ENCODE measurements around the gene LRCH1.

Gene LRCH1

GRCh38 chr13:46773541-46773940, 220.6 kb downstream of the LRCH1 start:
- Histone ChIP-seq H3K9ac (ENCODE audit: low read depth, low read length, poor library complexity) (no peak overlapping the region), H3K27ac (replicated peaks; ENCODE audit: low read length) (no peak overlapping the region), H3K4me1 (ENCODE audit: control insufficient read depth in 2 of 2, insufficient read depth in 1 of 2, low read depth in 1 of 2, low read length in 2 of 2) (no peaks in the 10 kb centered on the region), H3K18ac (ENCODE audit: low read length) (no peak overlapping the region), H2AFZ (ENCODE audit: low read length) (no peak overlapping the region), H4K8ac (ENCODE audit: low read depth, low read length) (no peak overlapping the region), H2AK5ac (ENCODE audit: low read depth, low read length) (no peak overlapping the region), H3K4ac (ENCODE audit: low read length) (no peak overlapping the region), H3K9me3 (replicated peaks in 1 of 2; ENCODE audit: control insufficient read depth in 2 of 2, insufficient read depth in 1 of 2, low read depth in 1 of 2, low read length in 2 of 2) (peaks cover 0 to 4% of the 10 kb centered on the region in 2 donors), H2BK15ac (ENCODE audit: low read length) (no peak overlapping the region), H2BK120ac (ENCODE audit: low read depth, low read length) (no peak overlapping the region), H2BK12ac (ENCODE audit: low read length) (no peak overlapping the region), H3K27me3 (ENCODE audit: control insufficient read depth in 3 of 3, insufficient read depth in 3 of 3, low read depth in 1 of 3, low read length in 3 of 3) (no peaks in the 10 kb centered on the region), H3K36me3 (replicated peaks in 1 of 2; ENCODE audit: control insufficient read depth in 2 of 2, insufficient read depth in 2 of 2, low read length in 2 of 2) (peaks cover 9 to 86% of the 10 kb centered on the region in 2 donors), H3K79me1 (ENCODE audit: low read depth, low read length) (no peaks in the 10 kb centered on the region), H2BK5ac (ENCODE audit: low read length) (no peak overlapping the region), H3K4me2 (ENCODE audit: insufficient read depth, low read length, poor library complexity, severe bottlenecking) (no peak overlapping the region), H3K23ac (ENCODE audit: low read depth, low read length, poor library complexity) (no peak overlapping the region), H4K91ac (ENCODE audit: low read depth, low read length, poor library complexity) (no peak overlapping the region), H3K4me3 (ENCODE audit: low read length in 2 of 2) (no peak overlapping the region), H3K14ac (ENCODE audit: low read length) (no peak overlapping the region)
- DNase-seq (ENCODE audit: low spot score), result no peak
- WGBS, 2 donors (ENCODE audit: extremely low coverage in 2 of 2, insufficient read length in 2 of 2, insufficient replicate concordance in 1 of 2), result no CpG with 5 or more reads among the region's 2 CpGs

- Histone ChIP-seq H4K8ac (ENCODE audit: low read depth, low read length) (no peak overlapping the region), H3K9me3 (replicated peaks in 1 of 2; ENCODE audit: control insufficient read depth in 2 of 2, insufficient read depth in 1 of 2, low read depth in 1 of 2, low read length in 2 of 2) (peaks cover 0 to 4% of the 10 kb centered on the region in 2 donors), H2BK120ac (ENCODE audit: low read depth, low read length) (no peak overlapping the region), H3K4me1 (ENCODE audit: control insufficient read depth in 2 of 2, insufficient read depth in 1 of 2, low read depth in 1 of 2, low read length in 2 of 2) (no peaks in the 10 kb centered on the region), H3K4me2 (ENCODE audit: insufficient read depth, low read length, poor library complexity, severe bottlenecking) (no peak overlapping the region), H3K27ac (replicated peaks; ENCODE audit: low read length) (no peak overlapping the region), H3K27me3 (ENCODE audit: control insufficient read depth in 3 of 3, insufficient read depth in 3 of 3, low read depth in 1 of 3, low read length in 3 of 3) (no peaks in the 10 kb centered on the region), H2BK15ac (ENCODE audit: low read length) (no peak overlapping the region), H2BK5ac (ENCODE audit: low read length) (no peak overlapping the region), H4K91ac (ENCODE audit: low read depth, low read length, poor library complexity) (no peak overlapping the region), H3K23ac (ENCODE audit: low read depth, low read length, poor library complexity) (no peak overlapping the region), H2AFZ (ENCODE audit: low read length) (no peak overlapping the region), H2BK12ac (ENCODE audit: low read length) (no peak overlapping the region), H3K9ac (ENCODE audit: low read depth, low read length, poor library complexity) (no peak overlapping the region), H3K4me3 (ENCODE audit: low read length in 2 of 2) (no peak overlapping the region), H3K79me1 (ENCODE audit: low read depth, low read length) (no peaks in the 10 kb centered on the region), H3K4ac (ENCODE audit: low read length) (no peak overlapping the region), H3K14ac (ENCODE audit: low read length) (no peak overlapping the region), H3K36me3 (replicated peaks in 1 of 2; ENCODE audit: control insufficient read depth in 2 of 2, insufficient read depth in 2 of 2, low read length in 2 of 2) (peaks cover 9 to 98% of the 10 kb centered on the region in 2 donors), H3K18ac (ENCODE audit: low read length) (no peak overlapping the region), H2AK5ac (ENCODE audit: low read depth, low read length) (no peak overlapping the region)
- DNase-seq (ENCODE audit: low spot score), result no peak
- no CpG with 5 or more reads among the region's 8 CpGs for WGBS, 2 donors (ENCODE audit: extremely low coverage in 2 of 2, insufficient read length in 2 of 2, insufficient replicate concordance in 1 of 2)
Measured at GRCh38 chr13:46775385-46776107, 222.6 kb downstream of the LRCH1 start.

GRCh38 chr13:46778095-46778494, 225.1 kb downstream of the LRCH1 start:
- no peak overlapping the region for H2BK15ac ChIP-seq (ENCODE audit: low read length)
- no peak overlapping the region for H3K14ac ChIP-seq (ENCODE audit: low read length)
- H3K9me3 ChIP-seq (replicated peaks in 1 of 2; ENCODE audit: control insufficient read depth in 2 of 2, insufficient read depth in 1 of 2, low read depth in 1 of 2, low read length in 2 of 2), result no peaks in the 10 kb centered on the region
- no peak overlapping the region for H3K9ac ChIP-seq (ENCODE audit: low read depth, low read length, poor library complexity)
- H2BK5ac ChIP-seq (ENCODE audit: low read length), result no peak overlapping the region
- no peaks in the 10 kb centered on the region for H3K4me1 ChIP-seq (ENCODE audit: control insufficient read depth in 2 of 2, insufficient read depth in 1 of 2, low read depth in 1 of 2, low read length in 2 of 2)
- H3K4me3 ChIP-seq (ENCODE audit: low read length in 2 of 2), result no peak overlapping the region
- H2BK120ac ChIP-seq (ENCODE audit: low read depth, low read length), result no peak overlapping the region
- no peak overlapping the region for H3K4me2 ChIP-seq (ENCODE audit: insufficient read depth, low read length, poor library complexity, severe bottlenecking)
- no peak overlapping the region for H2BK12ac ChIP-seq (ENCODE audit: low read length)
- H3K79me1 ChIP-seq (ENCODE audit: low read depth, low read length), result no peaks in the 10 kb centered on the region
- H3K27ac ChIP-seq (replicated peaks; ENCODE audit: low read length), result no peak overlapping the region
- DNase-seq (ENCODE audit: low spot score), result no peak
- no peak overlapping the region for H3K4ac ChIP-seq (ENCODE audit: low read length)
- no peak overlapping the region for H2AFZ ChIP-seq (ENCODE audit: low read length)
- no peak overlapping the region for H3K18ac ChIP-seq (ENCODE audit: low read length)
- no peak overlapping the region for H2AK5ac ChIP-seq (ENCODE audit: low read depth, low read length)
- H3K36me3 ChIP-seq (replicated peaks in 1 of 2; ENCODE audit: control insufficient read depth in 2 of 2, insufficient read depth in 2 of 2, low read length in 2 of 2), result peaks cover 9 to 99% of the 10 kb centered on the region in 2 donors
- H3K23ac ChIP-seq (ENCODE audit: low read depth, low read length, poor library complexity), result no peak overlapping the region
- no peaks in the 10 kb centered on the region for H3K27me3 ChIP-seq (ENCODE audit: control insufficient read depth in 3 of 3, insufficient read depth in 3 of 3, low read depth in 1 of 3, low read length in 3 of 3)
- 100% methylated on average over 1 to 2 of the region's 3 CpGs for WGBS, 2 donors (ENCODE audit: extremely low coverage in 2 of 2, insufficient read length in 2 of 2, insufficient replicate concordance in 1 of 2)
- H4K91ac ChIP-seq (ENCODE audit: low read depth, low read length, poor library complexity), result no peak overlapping the region
- H4K8ac ChIP-seq (ENCODE audit: low read depth, low read length), result no peak overlapping the region

- no peaks in the 10 kb centered on the region for H3K9me3 ChIP-seq (replicated peaks in 1 of 2; ENCODE audit: control insufficient read depth in 2 of 2, insufficient read depth in 1 of 2, low read depth in 1 of 2, low read length in 2 of 2)
- H3K18ac ChIP-seq (ENCODE audit: low read length), result no peak overlapping the region
- no peak overlapping the region for H2AFZ ChIP-seq (ENCODE audit: low read length)
- H3K36me3 ChIP-seq (replicated peaks in 1 of 2; ENCODE audit: control insufficient read depth in 2 of 2, insufficient read depth in 2 of 2, low read length in 2 of 2), result peaks cover 9 to 99% of the 10 kb centered on the region in 2 donors
- no peak overlapping the region for H2AK5ac ChIP-seq (ENCODE audit: low read depth, low read length)
- no peak overlapping the region for H4K8ac ChIP-seq (ENCODE audit: low read depth, low read length)
- H3K4me1 ChIP-seq (ENCODE audit: control insufficient read depth in 2 of 2, insufficient read depth in 1 of 2, low read depth in 1 of 2, low read length in 2 of 2), result no peaks in the 10 kb centered on the region
- H3K4ac ChIP-seq (ENCODE audit: low read length), result no peak overlapping the region
- no peak overlapping the region for H3K4me2 ChIP-seq (ENCODE audit: insufficient read depth, low read length, poor library complexity, severe bottlenecking)
- no peak overlapping the region for H2BK5ac ChIP-seq (ENCODE audit: low read length)
- H3K27ac ChIP-seq (replicated peaks; ENCODE audit: low read length), result no peak overlapping the region
- H3K14ac ChIP-seq (ENCODE audit: low read length), result no peak overlapping the region
- no peak overlapping the region for H2BK12ac ChIP-seq (ENCODE audit: low read length)
- no peak overlapping the region for H4K91ac ChIP-seq (ENCODE audit: low read depth, low read length, poor library complexity)
- no peak overlapping the region for H3K9ac ChIP-seq (ENCODE audit: low read depth, low read length, poor library complexity)
- H3K23ac ChIP-seq (ENCODE audit: low read depth, low read length, poor library complexity), result no peak overlapping the region
- H3K27me3 ChIP-seq (ENCODE audit: control insufficient read depth in 3 of 3, insufficient read depth in 3 of 3, low read depth in 1 of 3, low read length in 3 of 3), result no peaks in the 10 kb centered on the region
- H3K79me1 ChIP-seq (ENCODE audit: low read depth, low read length), result no peaks in the 10 kb centered on the region
- WGBS, 2 donors (ENCODE audit: extremely low coverage in 2 of 2, insufficient read length in 2 of 2, insufficient replicate concordance in 1 of 2), result no CpG with 5 or more reads among the region's 2 CpGs
- no peak for DNase-seq (ENCODE audit: low spot score)
- no peak overlapping the region for H2BK15ac ChIP-seq (ENCODE audit: low read length)
- no peak overlapping the region for H3K4me3 ChIP-seq (ENCODE audit: low read length in 2 of 2)
- no peak overlapping the region for H2BK120ac ChIP-seq (ENCODE audit: low read depth, low read length)
Measured at GRCh38 chr13:46778890-46779289, 225.9 kb downstream of the LRCH1 start.

All from neuronal stem cell (in vitro differentiated cells).